HG02588 (cell line): ENCODE data around the gene MACO1.
"Not testable (repeated sequence)": the region's sequence is repeated elsewhere in the genome, so short reads cannot be mapped to it uniquely, and the experiment has no call there.

Experiments used
- ATAC-seq: cut with Tn5 transposase; IDR thresholded peaks from one replicate; pipeline ENCODE4 v1.9.1; 2021; ENCODE audit warnings: mild to moderate bottlenecking, moderate library complexity; ENCODE audit not compliant: unreplicated experiment

MACO1 gene

GRCh38 chr1:25450891-25451290 lies 20.2 kb downstream of the MACO1 start:
- no peak for ATAC-seq

GRCh38 chr1:25451908-25452307 lies 21.2 kb downstream of the MACO1 start:
- no peak for ATAC-seq

GRCh38 chr1:25456502-25456901 lies 25.8 kb downstream of the MACO1 start:
- no peak for ATAC-seq

GRCh38 chr1:25458541-25459298 lies 28.0 kb downstream of the MACO1 start:
- ATAC-seq: no peak

GRCh38 chr1:25460020-25460419 lies 29.3 kb downstream of the MACO1 start:
- ATAC-seq: no peak

GRCh38 chr1:25460816-25461215 lies 30.1 kb downstream of the MACO1 start:
- ATAC-seq: not testable (repeated sequence)

- no peak for ATAC-seq
Measured at GRCh38 chr1:25461849-25462248, 31.2 kb downstream of the MACO1 start.

GRCh38 chr1:25462732-25463131 lies 32.0 kb downstream of the MACO1 start:
- ATAC-seq: no peak

GRCh38 chr1:25467193-25467592 lies 36.5 kb downstream of the MACO1 start:
- no peak for ATAC-seq

- ATAC-seq: no peak
Measured at GRCh38 chr1:25467616-25468015, 36.9 kb downstream of the MACO1 start.

- no peak for ATAC-seq
Measured at GRCh38 chr1:25468033-25468432, 37.3 kb downstream of the MACO1 start.

GRCh38 chr1:25469177-25469576 lies 38.5 kb downstream of the MACO1 start:
- ATAC-seq: no peak

- no peak for ATAC-seq
Measured at GRCh38 chr1:25472471-25472870, 41.8 kb downstream of the MACO1 start.

GRCh38 chr1:25473653-25474225 lies 43.0 kb downstream of the MACO1 start:
- ATAC-seq: no peak

- no peak for ATAC-seq
Measured at GRCh38 chr1:25474439-25475047, 43.8 kb downstream of the MACO1 start.

- no peak for ATAC-seq
Measured at GRCh38 chr1:25476186-25477097, 45.7 kb downstream of the MACO1 start.

- no peak for ATAC-seq
Measured at GRCh38 chr1:25477448-25478034, 46.8 kb downstream of the MACO1 start.

GRCh38 chr1:25478633-25479032 lies 47.9 kb downstream of the MACO1 start:
- no peak for ATAC-seq

- ATAC-seq: no peak
Measured at GRCh38 chr1:25481625-25482024, 50.9 kb downstream of the MACO1 start.

GRCh38 chr1:25482211-25482610 lies 51.5 kb downstream of the MACO1 start:
- no peak for ATAC-seq

- no peak for ATAC-seq
Measured at GRCh38 chr1:25484096-25484495, 53.4 kb downstream of the MACO1 start.
